ENCODE data around the gene FHOD3. TPM values are rescaled to one million over a fixed set of nuclear protein-coding genes. Genes with fewer than 3 reads are reported as not detected.

Gene FHOD3
- total and polyA plus RNA-seq, 9 of the 15 experiments (the other 6 are each of a cell fraction or from before 2014, with no cell fraction given): 0.11 TPM; not detected in 8

DNA sequence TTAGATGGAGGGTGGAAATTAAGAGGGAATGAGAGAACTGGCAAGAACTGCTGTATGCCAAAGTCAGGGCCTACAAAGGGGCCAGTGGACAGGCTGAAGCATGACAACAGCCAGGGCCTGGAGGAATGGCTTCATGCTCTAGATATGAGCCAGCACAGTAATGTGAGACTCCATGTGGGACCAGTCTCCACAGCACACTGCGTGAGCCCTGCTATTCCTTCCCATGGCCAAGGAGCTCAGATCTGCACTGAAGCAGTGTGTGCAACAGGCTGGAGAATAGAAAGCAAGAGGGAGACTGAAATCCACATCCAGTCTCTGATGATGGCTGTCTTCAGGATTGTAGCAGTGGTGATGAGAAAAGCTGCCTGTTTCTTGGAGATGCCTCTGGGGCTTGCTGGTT is 368.4 kb downstream of the FHOD3 start:
- no peak overlapping the region for H3K4me3 ChIP-seq
- no TSS peak for BruUV-seq (replicated peaks)
- in situ Hi-C loops (cut with MboI): no loop called here
- H3K79me2 ChIP-seq (ENCODE audit: control insufficient read depth, insufficient read depth, low read length): no peaks in the 10 kb centered on the region
- H3K4me1 ChIP-seq (replicated peaks in 1 of 2; ENCODE audit: control insufficient read depth in 2 of 2, insufficient read depth in 2 of 2, low read length in 2 of 2): no peaks in the 10 kb centered on the region
- H4K20me1 ChIP-seq (replicated peaks; ENCODE audit: control insufficient read depth, insufficient read depth, low read length): no peaks in the 10 kb centered on the region; the same call in 1 of the 2 replicates
- H3K36me3 ChIP-seq (ENCODE audit: control insufficient read depth, insufficient read depth, low read length): no peaks in the 10 kb centered on the region
- H3K9me3 ChIP-seq (replicated peaks; ENCODE audit: control insufficient read depth, insufficient read depth, low read depth, low read length): no peaks in the 10 kb centered on the region
- ChIA-PET POLR2A (interaction anchor here (1.5 kb wide), 1 partner anchor 11 kb away, joined by 4 read pairs; no protein-coding TSS in a partner anchor), CTCF (ENCODE audit: low intra/inter-chr PET ratio) (no interaction called here)
- no peak overlapping the region for H3K4me2 ChIP-seq (ENCODE audit: insufficient read depth, low read length)
- ATAC-seq (peak; percentile 47), DNase-seq (ENCODE audit: extremely low read depth in 1 of 4, low spot score in 3 of 4) (no peak), FAIRE-seq (no peak)
- no peak overlapping the region for H3K9ac ChIP-seq (ENCODE audit: insufficient read depth in 1 of 2, low read depth in 2 of 2, low read length in 2 of 2)
- H3K9me1 ChIP-seq (ENCODE audit: control insufficient read depth, insufficient read depth, low read length): no peaks in the 10 kb centered on the region
- no peak overlapping the region for H3K27ac ChIP-seq (ENCODE audit: extremely low read depth, low read depth, low read length)
- no peak for TF ChIP-seq BRF1 (IDR thresholded peaks at IDR 0.05; ENCODE audit: borderline replicate concordance, extremely low read depth, insufficient read length)
- TF ChIP-seq, protein P1, sequence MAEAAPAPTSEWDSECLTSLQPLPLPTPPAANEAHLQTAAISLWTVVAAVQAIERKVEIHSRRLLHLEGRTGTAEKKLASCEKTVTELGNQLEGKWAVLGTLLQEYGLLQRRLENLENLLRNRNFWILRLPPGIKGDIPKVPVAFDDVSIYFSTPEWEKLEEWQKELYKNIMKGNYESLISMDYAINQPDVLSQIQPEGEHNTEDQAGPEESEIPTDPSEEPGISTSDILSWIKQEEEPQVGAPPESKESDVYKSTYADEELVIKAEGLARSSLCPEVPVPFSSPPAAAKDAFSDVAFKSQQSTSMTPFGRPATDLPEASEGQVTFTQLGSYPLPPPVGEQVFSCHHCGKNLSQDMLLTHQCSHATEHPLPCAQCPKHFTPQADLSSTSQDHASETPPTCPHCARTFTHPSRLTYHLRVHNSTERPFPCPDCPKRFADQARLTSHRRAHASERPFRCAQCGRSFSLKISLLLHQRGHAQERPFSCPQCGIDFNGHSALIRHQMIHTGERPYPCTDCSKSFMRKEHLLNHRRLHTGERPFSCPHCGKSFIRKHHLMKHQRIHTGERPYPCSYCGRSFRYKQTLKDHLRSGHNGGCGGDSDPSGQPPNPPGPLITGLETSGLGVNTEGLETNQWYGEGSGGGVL (CRISPR knock-in tag; IDR thresholded peaks at IDR 0.05): no peak
- TF ChIP-seq SRSF9 (IDR thresholded peaks at IDR 0.05; ENCODE audit: borderline replicate concordance, low read depth, low read length): no peak
- no peak for TF ChIP-seq ETV1 (tag; conservative IDR thresholded peaks at IDR 0.05; ENCODE audit: low read depth)
- no peak for TF ChIP-seq EP300 (IDR thresholded peaks at IDR 0.05; ENCODE audit: low read length)
- TF ChIP-seq NR3C1 (CRISPR knock-in tag; IDR thresholded peaks at IDR 0.05): no peak
- TF ChIP-seq PYGO2 (tag; IDR thresholded peaks at IDR 0.05): no peak
- H3K27me3 ChIP-seq (ENCODE audit: control insufficient read depth in 2 of 2, insufficient read depth in 2 of 2, low read length in 2 of 2): no peaks in the 10 kb centered on the region
- WGBS (ENCODE audit: insufficient coverage, low coverage, missing lambda C conversion rate): 0% methylated on average over 1 of the region's 1 CpG
- no peak overlapping the region for H2AFZ ChIP-seq (ENCODE audit: low read depth, low read length)
- intact Hi-C loops (cut with micrococcal nuclease): no loop called here

Measured in K562 (cell line).